HepG2 (cell line): ENCODE results near the gene GPHN.

Source experiments
- BRCA1 ChIP-seq: sonication (generic); formaldehyde crosslinking; IDR thresholded peaks from 2 replicates; pipeline ENCODE4 v1.4.0; 2020; ENCODE audit warnings: missing genetic modification reagents
- HBP1 ChIP-seq: IDR thresholded peaks from 2 replicates; pipeline ENCODE4 v1.6.1; 2016; ENCODE audit warnings: low read depth, control low read depth
- MAX ChIP-seq: IDR thresholded peaks from 2 replicates; pipeline ENCODE4 v1.6.1; 2012; ENCODE audit warnings: inconsistent platforms
- POLR2A ChIP-seq, 2 experiments: IDR thresholded peaks; 2 replicates each; pipeline ENCODE4 v1.6.1; 2011; ENCODE audit warnings: low read depth in 2 of 2, low read length in 2 of 2, mild to moderate bottlenecking in 1 of 2, moderate library complexity in 1 of 2; ENCODE audit not compliant: insufficient read depth in 1 of 2
- RFX5 ChIP-seq: IDR thresholded peaks from 2 replicates; pipeline ENCODE4 v1.6.1; 2011; ENCODE audit warnings: low read depth, low read length, improper control_type of control experiment
- RXRA ChIP-seq: sonication (generic); formaldehyde crosslinking; IDR thresholded peaks from 2 replicates; pipeline ENCODE4 v1.5.1; 2020; ENCODE audit warnings: missing genetic modification reagents
- SRF ChIP-seq: IDR thresholded peaks from 2 replicates; pipeline ENCODE4 v1.6.1; 2011; ENCODE audit warnings: mild to moderate bottlenecking, low read depth, low read length, moderate library complexity
- ZFYVE20 ChIP-seq: sonication (generic); formaldehyde crosslinking; IDR thresholded peaks from 2 replicates; pipeline ENCODE4 v1.8.0; 2023; ENCODE audit warnings: low read depth, mild to moderate bottlenecking, moderate library complexity, missing genetic modification reagents, borderline replicate concordance
- ZNF207 ChIP-seq: fragments of 450-650 bp; IDR thresholded peaks from 2 replicates; pipeline ENCODE4 v1.6.1; 2016; ENCODE audit warnings: antibody characterized with exemption, borderline replicate concordance
- ZNF235 ChIP-seq: sonication (generic); formaldehyde crosslinking; IDR thresholded peaks from 2 replicates; pipeline ENCODE4 v1.8.1; 2023; ENCODE audit warnings: mild to moderate bottlenecking, missing genetic modification reagents, borderline replicate concordance
- ZNF430 ChIP-seq: sonication (generic); formaldehyde crosslinking; IDR thresholded peaks from 2 replicates; pipeline ENCODE4 v1.9.0; 2021; ENCODE audit warnings: mild to moderate bottlenecking, missing genetic modification reagents
- ZNF550 ChIP-seq: sonication (generic); formaldehyde crosslinking; IDR thresholded peaks from 2 replicates; pipeline ENCODE4 v1.4.0; 2020; ENCODE audit warnings: mild to moderate bottlenecking, missing genetic modification reagents, borderline replicate concordance
- TF ChIP-seq, protein P1 (sequence below): sonication (generic); formaldehyde crosslinking; IDR thresholded peaks from 2 replicates; pipeline ENCODE4 v1.5.0; 2020; ENCODE audit warnings: mild to moderate bottlenecking, missing genetic modification reagents, moderate library complexity

DNA sequence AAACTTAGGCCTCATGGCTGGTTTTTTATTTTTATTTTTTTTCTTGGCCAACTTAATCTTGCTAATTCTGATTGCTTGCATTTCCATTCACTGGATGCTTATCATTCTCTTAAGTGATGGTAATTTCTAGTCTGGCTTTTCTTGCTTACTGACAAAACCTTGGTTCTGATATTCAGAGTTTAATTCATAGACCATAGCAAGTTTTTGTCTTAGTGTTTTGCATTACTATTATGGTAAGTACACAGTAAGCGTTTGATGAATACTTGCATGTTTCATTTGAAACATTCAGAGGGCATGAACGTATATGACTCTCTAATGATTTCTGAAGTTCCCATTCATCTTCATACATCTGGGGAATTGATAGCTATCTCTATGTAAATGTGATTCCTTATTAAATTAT lies 55.8 kb downstream of the GPHN start:
- TF ChIP-seq MAX, result no peak
- TF ChIP-seq ZNF430 (CRISPR knock-in tag), result no peak
- no peak for TF ChIP-seq ZNF207
- no peak for TF ChIP-seq ZNF550
- no peak for TF ChIP-seq POLR2A (IDR thresholded peaks at IDR 0.05; ENCODE audit: insufficient read depth in 1 of 2, low read depth in 2 of 2, low read length in 2 of 2)
- no peak for TF ChIP-seq ZNF235 (CRISPR knock-in tag)
- TF ChIP-seq RXRA (CRISPR knock-in tag), result no peak
- TF ChIP-seq RFX5, result no peak
- TF ChIP-seq, protein P1, sequence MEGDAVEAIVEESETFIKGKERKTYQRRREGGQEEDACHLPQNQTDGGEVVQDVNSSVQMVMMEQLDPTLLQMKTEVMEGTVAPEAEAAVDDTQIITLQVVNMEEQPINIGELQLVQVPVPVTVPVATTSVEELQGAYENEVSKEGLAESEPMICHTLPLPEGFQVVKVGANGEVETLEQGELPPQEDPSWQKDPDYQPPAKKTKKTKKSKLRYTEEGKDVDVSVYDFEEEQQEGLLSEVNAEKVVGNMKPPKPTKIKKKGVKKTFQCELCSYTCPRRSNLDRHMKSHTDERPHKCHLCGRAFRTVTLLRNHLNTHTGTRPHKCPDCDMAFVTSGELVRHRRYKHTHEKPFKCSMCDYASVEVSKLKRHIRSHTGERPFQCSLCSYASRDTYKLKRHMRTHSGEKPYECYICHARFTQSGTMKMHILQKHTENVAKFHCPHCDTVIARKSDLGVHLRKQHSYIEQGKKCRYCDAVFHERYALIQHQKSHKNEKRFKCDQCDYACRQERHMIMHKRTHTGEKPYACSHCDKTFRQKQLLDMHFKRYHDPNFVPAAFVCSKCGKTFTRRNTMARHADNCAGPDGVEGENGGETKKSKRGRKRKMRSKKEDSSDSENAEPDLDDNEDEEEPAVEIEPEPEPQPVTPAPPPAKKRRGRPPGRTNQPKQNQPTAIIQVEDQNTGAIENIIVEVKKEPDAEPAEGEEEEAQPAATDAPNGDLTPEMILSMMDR (CRISPR knock-in tag), result no peak
- no peak for TF ChIP-seq SRF
- no peak for TF ChIP-seq BRCA1 (CRISPR knock-in tag)
- TF ChIP-seq HBP1 (CRISPR knock-in tag), result no peak
- no peak for TF ChIP-seq ZFYVE20 (CRISPR knock-in tag)
